GM10266 (cell line): ENCODE measurements around the gene TTC7B.

Experiments used
- DNase-seq: peaks from one replicate; pipeline ENCODE4 v3.0.0; 2012; ENCODE audit errors: extremely low spot score
- CTCF ChIP-seq: IDR thresholded peaks from 2 replicates; pipeline ENCODE4 v1.5.1; 2012; ENCODE audit warnings: mild to moderate bottlenecking, low read depth; ENCODE audit not compliant: control insufficient read depth, insufficient read depth; ENCODE audit errors: missing control alignments

The TTC7B gene

DNA sequence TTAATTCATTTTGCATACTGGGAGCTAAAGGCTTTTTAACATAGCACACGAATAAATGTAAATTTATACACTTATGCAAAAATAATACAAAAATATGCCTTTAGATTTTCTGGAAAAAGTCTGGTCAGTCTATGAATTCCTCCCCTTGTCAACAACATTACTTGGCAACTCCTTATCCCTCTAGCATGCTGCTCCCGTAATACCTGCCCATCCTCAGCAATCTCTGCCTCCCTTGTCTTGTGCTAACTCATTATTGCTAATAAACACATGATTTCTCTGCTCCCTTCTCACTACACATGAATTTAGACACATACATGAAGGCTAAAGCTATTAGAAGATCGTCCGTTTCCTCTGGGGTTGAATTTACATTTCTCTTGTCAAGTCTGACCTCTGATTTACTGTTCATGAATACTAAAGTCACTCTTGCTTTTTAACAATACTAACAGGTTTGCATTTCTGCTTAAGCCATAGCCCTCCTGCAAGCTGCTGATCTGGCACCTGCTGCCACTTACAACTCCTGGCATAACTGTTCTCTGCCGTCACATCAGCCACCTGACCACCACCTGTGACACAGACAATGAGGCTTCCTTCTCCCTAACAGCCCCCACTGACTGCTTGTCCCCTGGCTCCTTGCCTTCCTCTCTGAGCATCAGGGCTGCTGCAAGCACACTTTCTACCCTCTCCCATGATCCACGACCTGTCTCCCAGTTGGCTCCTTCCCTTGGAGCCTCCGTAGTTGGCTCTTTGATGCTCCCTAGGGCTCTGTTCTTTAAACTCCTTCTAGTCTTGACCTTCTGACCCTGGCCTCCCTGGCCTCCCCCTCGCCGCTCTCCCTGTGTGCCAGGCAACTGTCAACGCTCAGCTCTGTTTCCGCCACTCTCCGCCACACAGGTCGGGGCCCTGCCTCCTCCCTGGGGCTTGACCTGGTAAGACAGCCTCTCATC is 241.8 kb downstream of the TTC7B start:
- TF ChIP-seq CTCF: no peak
- DNase-seq: no peak

DNA sequence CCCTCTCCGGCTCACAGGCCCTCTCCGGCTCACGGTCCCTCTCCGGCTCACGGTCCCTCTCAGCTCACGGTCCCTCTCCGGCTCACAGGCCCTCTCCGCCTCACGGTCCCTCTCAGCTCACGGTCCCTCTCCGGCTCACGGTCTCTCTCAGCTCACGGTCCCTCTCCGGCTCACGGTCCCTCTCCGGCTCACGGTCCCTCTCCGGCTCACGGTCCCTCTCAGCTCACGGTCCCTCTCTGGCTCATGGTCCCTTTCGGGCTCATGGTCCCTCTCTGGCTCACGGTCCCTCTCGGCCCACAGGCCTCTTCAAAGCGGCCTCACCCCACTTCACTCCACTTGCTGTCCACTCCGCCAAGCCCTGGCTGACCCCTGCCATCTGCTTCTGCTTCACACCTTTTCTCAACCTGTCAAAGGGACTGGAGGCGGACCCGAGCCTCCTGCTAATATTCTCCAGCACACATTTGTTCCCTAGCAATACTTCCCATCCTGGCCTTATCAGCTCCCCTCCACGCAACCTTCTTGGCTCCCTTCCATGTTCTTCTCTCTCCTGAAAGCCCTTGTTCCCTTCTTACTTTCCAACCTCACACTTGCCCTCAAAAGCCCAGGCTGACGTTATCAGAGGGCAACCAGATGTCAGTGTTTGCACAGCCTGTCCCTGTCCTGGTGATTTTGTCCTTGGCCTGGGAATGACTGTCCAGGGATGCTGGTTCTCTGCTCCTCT is 242.7 kb downstream of the TTC7B start:
- TF ChIP-seq CTCF: no peak
- no peak for DNase-seq

GRCh38 chr14:90572441-90573150 is 243.6 kb downstream of the TTC7B start:
- no peak for TF ChIP-seq CTCF
- DNase-seq: no peak

- DNase-seq: no peak
- TF ChIP-seq CTCF: no peak
Measured at GRCh38 chr14:90571149-90571947, 244.9 kb downstream of the TTC7B start.

DNA sequence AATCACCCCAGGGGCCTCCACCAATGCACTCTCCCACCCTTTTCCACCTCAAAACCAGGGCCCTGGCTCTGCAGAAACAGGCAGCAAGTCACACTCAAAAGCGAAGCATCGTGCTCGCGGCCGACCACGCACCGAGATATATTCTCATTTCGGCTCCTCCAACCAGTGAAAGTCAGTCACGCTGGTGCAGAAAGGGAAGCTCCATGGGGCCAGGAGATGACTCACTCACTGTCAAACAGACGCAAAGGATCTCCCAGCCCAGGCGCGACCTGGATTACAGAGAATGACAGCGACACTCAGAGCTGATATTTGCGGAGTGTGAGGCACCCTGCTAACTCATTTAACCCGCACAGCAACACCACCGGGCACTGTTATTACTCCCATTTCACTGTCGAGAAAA is 245.8 kb downstream of the TTC7B start:
- no peak for TF ChIP-seq CTCF
- no peak for DNase-seq

DNA sequence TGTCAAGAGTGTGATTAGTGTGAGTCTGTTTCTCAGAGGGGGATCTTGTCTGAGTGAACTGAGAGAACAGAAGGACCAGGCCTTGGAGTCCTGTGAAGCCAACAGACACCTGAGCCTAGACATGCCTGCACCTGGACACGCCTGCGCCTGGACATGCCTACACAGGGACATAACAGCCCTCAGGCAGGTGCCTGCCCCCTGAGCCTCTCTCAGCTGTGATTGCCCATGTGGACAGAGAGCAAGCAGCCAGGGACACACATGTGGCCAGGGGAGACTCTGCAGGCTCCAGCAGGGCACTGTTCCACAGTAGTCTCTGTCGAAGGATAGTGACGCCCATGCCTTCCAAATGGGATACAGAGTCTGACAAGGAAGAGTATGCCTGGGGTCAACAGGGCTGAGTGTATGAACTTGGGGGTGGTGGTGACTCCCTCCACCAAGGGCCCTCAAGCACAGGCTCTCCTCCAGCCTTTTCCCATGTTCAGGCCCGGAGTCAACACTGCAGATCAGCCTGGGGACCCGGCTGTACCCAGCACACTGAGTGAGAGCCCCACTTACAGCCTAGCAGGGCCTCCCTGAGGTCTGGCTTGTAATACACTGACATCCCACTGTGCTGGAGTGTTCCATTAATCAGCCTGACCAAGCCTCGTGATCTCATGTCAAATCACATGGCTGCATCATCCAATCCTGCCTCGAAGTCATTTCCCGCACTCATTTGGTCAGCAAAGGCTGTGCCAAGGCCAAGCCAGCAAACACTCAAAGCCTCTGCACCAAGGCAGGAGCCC is 246.4 kb downstream of the TTC7B start:
- no peak for TF ChIP-seq CTCF
- no peak for DNase-seq
